Ramos (cell line): ENCODE data around the gene ADAT1.
"Not testable (repeated sequence)": the region's sequence is repeated elsewhere in the genome, so short reads cannot be mapped to it uniquely, and the experiment has no call there.

Experiments
- in situ Hi-C: fragments of 300-500 bp; cut with MboI; formaldehyde crosslinking; loops from one replicate; pipeline ENCODE4 v1.14.3; 2022; ENCODE audit warnings: low sequenced_read_pairs; ENCODE audit not compliant: unreplicated experiment

Gene ADAT1

GRCh38 chr16:75624921-75625334 lies 1.8 kb upstream of the ADAT1 start:
- in situ Hi-C loops, result no loop called here

- in situ Hi-C loops, result no loop called here
Observed at GRCh38 chr16:75621170-75621477, 2.0 kb downstream of the ADAT1 start.

GRCh38 chr16:75620326-75621169 lies 2.5 kb downstream of the ADAT1 start:
- in situ Hi-C loops, result no loop called here

GRCh38 chr16:75618780-75619179 lies 4.3 kb downstream of the ADAT1 start:
- in situ Hi-C loops, result no loop called here

- in situ Hi-C loops, result no loop called here
Observed at GRCh38 chr16:75617121-75617520, 6.0 kb downstream of the ADAT1 start.

GRCh38 chr16:75616521-75617010 lies 6.5 kb downstream of the ADAT1 start:
- in situ Hi-C loops, result no loop called here

GRCh38 chr16:75615619-75616018 lies 7.5 kb downstream of the ADAT1 start:
- in situ Hi-C loops, result no loop called here

GRCh38 chr16:75614066-75614897 lies 8.8 kb downstream of the ADAT1 start:
- in situ Hi-C loops, result no loop called here

- in situ Hi-C loops, result no loop called here
Observed at GRCh38 chr16:75606507-75606906, 16.6 kb downstream of the ADAT1 start.

- in situ Hi-C loops, result no loop called here
Observed at GRCh38 chr16:75603241-75603640, 19.8 kb downstream of the ADAT1 start.

- in situ Hi-C loops, result no loop called here
Observed at GRCh38 chr16:75599452-75600277, 23.4 kb downstream of the ADAT1 start.

- in situ Hi-C loops, result no loop called here
Observed at GRCh38 chr16:75593825-75594820, 29.0 kb downstream of the ADAT1 start.

- in situ Hi-C loops, result no loop called here
Observed at GRCh38 chr16:75593308-75593707, 29.8 kb downstream of the ADAT1 start.

- in situ Hi-C loops, result not testable (repeated sequence)
Observed at GRCh38 chr16:75591927-75592326, 31.2 kb downstream of the ADAT1 start.

- in situ Hi-C loops, result no loop called here
Observed at GRCh38 chr16:75590920-75591843, 31.9 kb downstream of the ADAT1 start.

- in situ Hi-C loops, result no loop called here
Observed at GRCh38 chr16:75589306-75589705, 33.8 kb downstream of the ADAT1 start.

- in situ Hi-C loops, result no loop called here
Observed at GRCh38 chr16:75588716-75589115, 34.4 kb downstream of the ADAT1 start.

- in situ Hi-C loops, result no loop called here
Observed at GRCh38 chr16:75584108-75584507, 39.0 kb downstream of the ADAT1 start.
